ENCODE data around the gene MTCL1.

The MTCL1 gene

DNA sequence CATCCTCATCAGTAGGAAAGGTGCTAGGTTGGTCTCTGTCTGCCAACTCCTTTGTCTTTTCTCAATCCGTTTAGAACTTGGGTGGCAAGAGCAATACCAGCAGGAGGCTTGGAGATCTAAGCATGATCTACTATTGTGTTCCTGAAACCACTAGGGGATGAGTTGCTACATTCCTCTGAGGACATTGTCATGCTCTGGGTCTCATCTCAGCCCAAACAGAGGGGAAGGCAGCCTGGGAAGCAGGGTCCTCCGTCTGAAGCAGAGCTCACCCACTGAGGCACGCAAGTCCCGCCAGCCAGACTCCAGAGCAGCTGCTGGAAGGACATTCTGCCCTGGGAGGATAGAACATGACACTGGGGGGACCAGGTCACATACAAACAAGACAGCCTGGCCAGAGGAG lies 162.9 kb downstream of the MTCL1 start:
- no peak for DNase-seq (ENCODE audit: low read depth)

DNA sequence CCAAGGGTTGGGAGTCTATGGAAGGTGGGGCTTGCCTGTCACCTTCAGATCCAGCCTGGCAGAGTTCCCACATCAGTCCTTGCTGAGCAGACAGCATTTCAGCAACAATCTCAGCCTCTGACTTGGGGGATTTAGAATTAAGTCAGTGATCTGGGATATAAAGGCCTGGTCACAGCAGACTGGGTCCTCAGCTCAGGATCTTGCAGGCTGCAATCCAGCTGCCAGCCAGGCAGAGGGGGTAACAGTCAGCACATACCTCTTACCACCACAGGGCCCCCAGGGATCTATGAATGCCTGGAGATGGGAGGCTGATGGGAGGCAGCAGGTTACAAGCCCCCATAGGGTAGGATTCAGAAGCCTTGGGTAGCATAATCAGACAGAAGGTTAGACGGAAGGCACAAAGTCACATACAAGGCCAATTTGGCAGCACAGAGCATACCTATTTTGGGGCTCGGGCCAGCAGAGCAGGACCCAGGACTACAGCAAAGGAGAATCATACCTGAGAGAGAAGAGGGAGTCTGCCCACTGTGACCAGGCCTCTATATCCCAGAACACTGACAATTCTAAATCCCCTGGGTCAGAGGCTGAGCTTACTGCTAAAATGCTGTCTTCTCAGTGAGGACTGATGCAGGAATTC lies 163.5 kb downstream of the MTCL1 start:
- DNase-seq (ENCODE audit: low read depth) = no peak

DNA sequence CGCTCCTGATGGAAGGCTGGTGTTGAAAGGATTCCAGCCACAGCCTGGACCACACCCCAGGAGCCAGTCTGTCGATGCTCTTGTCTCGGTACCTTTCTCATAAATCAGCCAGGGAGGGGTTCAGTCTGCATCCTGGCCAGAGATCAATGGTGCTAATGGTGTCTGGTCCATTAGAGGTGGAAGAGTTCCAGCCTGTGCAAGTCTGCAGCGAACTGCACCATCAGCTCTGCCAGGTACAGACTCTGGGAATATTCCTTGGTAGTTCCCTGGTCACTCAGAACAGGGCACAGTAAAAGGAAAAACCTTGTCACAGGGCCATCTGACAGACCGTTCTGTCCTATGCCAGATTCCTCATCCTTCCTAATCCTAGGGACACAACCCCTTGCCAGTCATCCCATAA lies 164.3 kb downstream of the MTCL1 start:
- DNase-seq (ENCODE audit: low read depth) = no peak

GRCh38 chr18:8870528-8870927 lies 165.2 kb downstream of the MTCL1 start:
- DNase-seq (ENCODE audit: low read depth) = no peak

GRCh38 chr18:8871489-8871888 lies 166.1 kb downstream of the MTCL1 start:
- DNase-seq (ENCODE audit: low read depth) = no peak

- no peak for DNase-seq (ENCODE audit: low read depth)
Measured at GRCh38 chr18:8874872-8875271, 169.5 kb downstream of the MTCL1 start.

DNA sequence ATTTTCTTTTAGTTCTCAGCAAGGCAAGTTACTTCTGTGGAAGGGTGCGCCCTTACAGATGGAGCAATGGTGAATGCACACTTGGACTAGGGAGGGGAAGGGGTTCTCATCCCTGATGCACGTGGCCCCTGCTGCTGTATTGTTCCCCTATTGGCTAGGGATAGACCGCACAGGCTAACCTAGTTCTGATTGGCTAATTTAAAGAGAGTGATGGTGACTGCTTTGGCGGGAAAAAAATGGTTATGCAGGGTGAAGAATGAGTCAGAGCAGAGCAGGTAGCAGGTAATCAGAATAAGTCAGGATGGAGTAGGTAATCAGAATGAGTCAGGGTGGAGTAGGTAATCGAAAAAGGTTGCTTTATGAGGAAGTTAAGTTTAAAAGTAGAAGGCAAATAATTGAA lies 171.5 kb downstream of the MTCL1 start:
- DNase-seq (ENCODE audit: low read depth) = no peak

DNA sequence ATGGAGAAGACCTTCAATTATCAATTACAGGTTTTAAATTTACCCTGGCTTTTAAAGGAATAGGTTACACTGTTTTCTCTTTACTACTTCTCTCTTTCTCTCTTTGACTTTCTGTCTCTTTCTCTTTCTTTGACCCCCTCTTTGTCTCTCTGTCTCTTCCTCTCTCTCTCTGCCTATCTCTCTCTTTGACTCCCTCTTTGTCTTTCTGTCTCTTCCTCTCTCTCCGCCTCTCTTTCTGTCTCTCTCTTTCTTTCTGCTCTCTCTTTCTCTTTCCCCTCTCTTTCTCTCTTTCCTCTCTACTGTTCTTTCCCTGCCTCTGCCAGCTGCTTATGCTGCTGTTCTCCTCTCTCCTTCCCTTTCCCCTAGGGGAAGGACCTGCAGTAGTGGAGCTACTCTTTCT lies 175.7 kb downstream of the MTCL1 start:
- no peak for DNase-seq (ENCODE audit: low read depth)

Data from fibroblast of the conjunctiva (primary cell).